HUES48 (cell line): ENCODE measurements around the gene COL24A1.
"Not testable (repeated sequence)": the region's sequence is repeated elsewhere in the genome, so short reads cannot be mapped to it uniquely, and the experiment has no call there.

Experiments used
- H3K27ac ChIP-seq: one replicate; pipeline ENCODE4 v1.7.0; 2013; ENCODE audit warnings: low read depth, low read length, inconsistent platforms
- H3K27me3 ChIP-seq: 2 replicates; pipeline ENCODE4 v1.6.1; 2013; ENCODE audit warnings: mild to moderate bottlenecking, low read length; ENCODE audit not compliant: control insufficient read depth, insufficient read depth
- H3K36me3 ChIP-seq: 2 replicates; pipeline ENCODE4 v1.6.1; 2013; ENCODE audit warnings: low read length; ENCODE audit not compliant: control insufficient read depth, insufficient read depth
- H3K4me1 ChIP-seq: 2 replicates; pipeline ENCODE4 v1.6.1; 2013; ENCODE audit warnings: mild to moderate bottlenecking, low read length; ENCODE audit not compliant: control insufficient read depth, insufficient read depth
- H3K4me3 ChIP-seq: 2 replicates; pipeline ENCODE4 v1.5.1; 2013; ENCODE audit warnings: mild to moderate bottlenecking, low read depth, low read length
- H3K9ac ChIP-seq: 2 replicates; pipeline ENCODE4 v1.6.1; 2013; ENCODE audit warnings: mild to moderate bottlenecking, low read depth, low read length, moderate library complexity
- H3K9me3 ChIP-seq: 2 replicates; pipeline ENCODE4 v1.6.1; 2013; ENCODE audit warnings: low read length; ENCODE audit not compliant: control insufficient read depth, insufficient read depth

Gene COL24A1

GRCh38 chr1:86114236-86114635 lies 42.3 kb downstream of the COL24A1 start:
- Histone ChIP-seq H3K27me3 (no peaks in the 10 kb centered on the region), H3K36me3 (no peaks in the 10 kb centered on the region), H3K4me3 (no peak overlapping the region), H3K9me3 (no peaks in the 10 kb centered on the region), H3K27ac (no peak overlapping the region), H3K9ac (no peak overlapping the region), H3K4me1 (no peaks in the 10 kb centered on the region)

- not testable (repeated sequence) for H3K9me3 ChIP-seq, H3K9ac ChIP-seq, H3K4me3 ChIP-seq, H3K27me3 ChIP-seq, H3K4me1 ChIP-seq, H3K36me3 ChIP-seq, H3K27ac ChIP-seq
Measured at GRCh38 chr1:86111590-86111989, 45.0 kb downstream of the COL24A1 start.

GRCh38 chr1:86110451-86111129 lies 46.0 kb downstream of the COL24A1 start:
- H3K27me3 ChIP-seq, result no peaks in the 10 kb centered on the region
- no peaks in the 10 kb centered on the region for H3K9me3 ChIP-seq
- no peaks in the 10 kb centered on the region for H3K36me3 ChIP-seq
- no peaks in the 10 kb centered on the region for H3K4me1 ChIP-seq
- H3K4me3 ChIP-seq, result no peak overlapping the region
- no peak overlapping the region for H3K9ac ChIP-seq
- no peak overlapping the region for H3K27ac ChIP-seq

- no peaks in the 10 kb centered on the region for H3K36me3 ChIP-seq
- peaks cover 7% of the 10 kb centered on the region for H3K4me1 ChIP-seq
- H3K9me3 ChIP-seq, result no peaks in the 10 kb centered on the region
- H3K27me3 ChIP-seq, result no peaks in the 10 kb centered on the region
- H3K9ac ChIP-seq, result no peak overlapping the region
- H3K4me3 ChIP-seq, result no peak overlapping the region
- H3K27ac ChIP-seq, result no peak overlapping the region
Measured at GRCh38 chr1:86105533-86105866, 51.1 kb downstream of the COL24A1 start.

GRCh38 chr1:86104606-86105532 lies 51.7 kb downstream of the COL24A1 start:
- no peaks in the 10 kb centered on the region for H3K36me3 ChIP-seq
- no peaks in the 10 kb centered on the region for H3K27me3 ChIP-seq
- H3K4me1 ChIP-seq, result peaks cover 13% of the 10 kb centered on the region
- no peak overlapping the region for H3K27ac ChIP-seq
- H3K9me3 ChIP-seq, result no peaks in the 10 kb centered on the region
- no peak overlapping the region for H3K4me3 ChIP-seq
- no peak overlapping the region for H3K9ac ChIP-seq

- Histone ChIP-seq H3K9ac (no peak overlapping the region), H3K9me3 (no peaks in the 10 kb centered on the region), H3K27ac (no peak overlapping the region), H3K27me3 (no peaks in the 10 kb centered on the region), H3K36me3 (no peaks in the 10 kb centered on the region), H3K4me1 (peaks cover 13% of the 10 kb centered on the region), H3K4me3 (no peak overlapping the region)
Measured at GRCh38 chr1:86101616-86102015, 55.0 kb downstream of the COL24A1 start.

- H3K9ac ChIP-seq, result no peak overlapping the region
- no peaks in the 10 kb centered on the region for H3K9me3 ChIP-seq
- no peaks in the 10 kb centered on the region for H3K36me3 ChIP-seq
- H3K4me3 ChIP-seq, result no peak overlapping the region
- H3K27ac ChIP-seq, result peak overlapping the region; percentile 33
- H3K4me1 ChIP-seq, result peaks cover 13% of the 10 kb centered on the region
- no peaks in the 10 kb centered on the region for H3K27me3 ChIP-seq
Measured at GRCh38 chr1:86100401-86100800, 56.2 kb downstream of the COL24A1 start.

- Histone ChIP-seq H3K4me3 (no peak overlapping the region), H3K9ac (no peak overlapping the region), H3K27me3 (no peaks in the 10 kb centered on the region), H3K4me1 (no peaks in the 10 kb centered on the region), H3K9me3 (no peaks in the 10 kb centered on the region), H3K27ac (no peak overlapping the region), H3K36me3 (no peaks in the 10 kb centered on the region)
Measured at GRCh38 chr1:86089765-86090164, 66.8 kb downstream of the COL24A1 start.

- Histone ChIP-seq H3K27me3 (no peaks in the 10 kb centered on the region), H3K9ac (no peak overlapping the region), H3K4me3 (no peak overlapping the region), H3K36me3 (no peaks in the 10 kb centered on the region), H3K4me1 (no peaks in the 10 kb centered on the region), H3K9me3 (no peaks in the 10 kb centered on the region), H3K27ac (no peak overlapping the region)
Measured at GRCh38 chr1:86085741-86086409, 70.7 kb downstream of the COL24A1 start.

- no peaks in the 10 kb centered on the region for H3K36me3 ChIP-seq
- no peak overlapping the region for H3K27ac ChIP-seq
- H3K9ac ChIP-seq, result no peak overlapping the region
- H3K4me1 ChIP-seq, result no peaks in the 10 kb centered on the region
- H3K9me3 ChIP-seq, result no peaks in the 10 kb centered on the region
- H3K27me3 ChIP-seq, result no peaks in the 10 kb centered on the region
- H3K4me3 ChIP-seq, result no peak overlapping the region
Measured at GRCh38 chr1:86084998-86085397, 71.6 kb downstream of the COL24A1 start.

GRCh38 chr1:86082183-86082582 lies 74.4 kb downstream of the COL24A1 start:
- no peak overlapping the region for H3K4me3 ChIP-seq
- no peaks in the 10 kb centered on the region for H3K27me3 ChIP-seq
- H3K27ac ChIP-seq, result no peak overlapping the region
- no peak overlapping the region for H3K9ac ChIP-seq
- H3K36me3 ChIP-seq, result no peaks in the 10 kb centered on the region
- H3K4me1 ChIP-seq, result no peaks in the 10 kb centered on the region
- H3K9me3 ChIP-seq, result no peaks in the 10 kb centered on the region
